Adrenal gland (tissue), 12 donors: ENCODE measurements around the gene DNAJC5. TPM values are rescaled to one million over a fixed set of nuclear protein-coding genes. Genes with fewer than 3 reads are reported as not detected.

Source experiments
- DNase-seq, 7 donors: peaks; one replicate each; pipeline ENCODE4 v3.0.0-alpha.2; 2019 to 2020
- H3K27ac ChIP-seq, 5 donors: fragments of 200-600 bp; sonication (generic) in 4 of 5; 1 replicate in 3 of 5; 2 replicates in 2 of 5; pipeline versions ENCODE4 v1.5.1 to v1.8.0; 2016 to 2020; ENCODE audit warnings: mild to moderate bottlenecking in 1 of 5
- H3K27me3 ChIP-seq: fragments of 200-600 bp; 2 replicates; pipeline ENCODE4 v1.8.0; 2021
- H3K36me3 ChIP-seq, 2 donors: fragments of 200-600 bp; replicated peaks in 1 of 2; 1 replicate in 1 of 2; 2 replicates in 1 of 2; pipeline versions ENCODE4 v1.5.1 to v1.8.0; 2018 to 2022
- H3K4me1 ChIP-seq, 2 donors: fragments of 200-600 bp; replicated peaks in 1 of 2; 1 replicate in 1 of 2; 2 replicates in 1 of 2; pipeline versions ENCODE4 v1.5.1 to v1.8.0; 2018 to 2021
- H3K4me3 ChIP-seq, 4 donors: fragments of 200-600 bp; sonication (generic) in 3 of 4; one replicate each; pipeline ENCODE4 v1.5.1; 2016 to 2018
- H3K9me3 ChIP-seq, 3 donors: fragments of 200-600 bp; sonication (generic) in 1 of 3; replicated peaks in 1 of 3; 1 replicate in 2 of 3; 2 replicates in 1 of 3; pipeline versions ENCODE4 v1.5.1 to v1.8.0; 2016 to 2021
- CTCF ChIP-seq, 6 experiments: fragments of 450-650 bp in 4 of 6; fragments of 200-600 bp in 2 of 6; sonication (generic) in 1 of 6; IDR thresholded peaks; 1 replicate in 5 of 6; 2 replicates in 1 of 6; pipeline versions ENCODE4 v1.5.1 to v1.8.0; 2016 to 2021; ENCODE audit warnings: antibody characterized with exemption in 6 of 6, mild to moderate bottlenecking in 2 of 6, moderate library complexity in 1 of 6
- POLR2A ChIP-seq, 2 donors: fragments of 450-650 bp; IDR thresholded peaks; one replicate each; pipeline ENCODE4 v1.6.1; 2017; ENCODE audit warnings: antibody characterized with exemption in 2 of 2, mild to moderate bottlenecking in 2 of 2, moderate library complexity in 1 of 2
- WGBS, 4 donors: extraction: QIAGEN DNeasy Blood & Tissue Kit in 2 of 4; methylation state at CpG; one replicate each; pipeline versions ENCODE4 v1.1.5 to v1.1.7; 2013 to 2017; 5-methylcytosine and 5-hydroxymethylcytosine counted together
- intact Hi-C, 2 donors: fragments of 100-400 bp; cut with DNase I; formaldehyde crosslinking; loops; one replicate each; pipeline versions ENCODE4 v1.14.1 to v1.15.0; 2022 to 2023
- polyA plus RNA-seq, 3 donors: library from polyadenylated mRNA; stranded (reverse); fragments of 200-250 nt in 2 of 3; fragments of 350-450 nt in 1 of 3; fragmentation: Illumina TruSeq in 1 of 3; extraction: RNeasy Lipid Tissue Mini Kit (QIAGEN cat#74804) in 1 of 3; gene quantifications; one replicate each; pipeline ENCODE4 v1.2.3, GENCODE V29; 2013 to 2014
- total RNA-seq, 9 donors: library from RNA; depleted of rRNA in 4 of 9; stranded (reverse); fragments of >200 nt in 4 of 9; fragments of 120-200 nt in 1 of 9; fragmentation: NEBNext Ultra II Directional in 1 of 9; extraction: Animal tissue kit (Norgen Biotek cat#: 25700) in 1 of 9; gene quantifications; one replicate each; pipeline versions ENCODE4 v1.1.0 to v1.2.4, GENCODE V29; 2013 to 2023
- donor health status: healthy with polysubstance abuse.
- donor health status: Bipolar disorder and iron deficiency.
- donor health status: DM: yes; HTN: yes; CAD: no.
- donor health status: DM: no; HTN: no; CAD: no.
- donor health status: DM: no; HTN: no; CAD: no.
- donor health status: DM: yes; HTN: yes; CAD: no.

Gene DNAJC5
- total and polyA plus RNA-seq, 12 donors, result 26.5 to 78.0 (median 61.4) TPM

GRCh38 chr20:63854069-63854765, 40.7 kb upstream of the DNAJC5 start:
- Histone ChIP-seq H3K4me3 (no peak overlapping the region), H3K36me3 (no peaks in the 10 kb centered on the region), H3K27ac (peak overlapping the region in 4 of 5 donors; percentile 47 to 79 (median 64)), H3K4me1 (peaks cover 46 to 49% of the 10 kb centered on the region in 2 donors), H3K9me3 (no peaks in the 10 kb centered on the region), H3K27me3 (no peaks in the 10 kb centered on the region)
- DNase-seq, result peak in 1 of 7 donors; percentile 20
- WGBS, 4 donors, result 28 to 67% (median 50%) methylated on average over 4 to 17 of the region's 17 CpGs
- TF ChIP-seq CTCF (IDR thresholded peaks at IDR 0.05) (no peak), POLR2A (IDR thresholded peaks at IDR 0.05) (no peak)
- intact Hi-C loops, result loop anchor here in 1 of 2 donors (10.0 kb wide), 1 partner anchor 149 kb away; the partner anchor contains the start of genes ARFRP1 and ZGPAT

DNA sequence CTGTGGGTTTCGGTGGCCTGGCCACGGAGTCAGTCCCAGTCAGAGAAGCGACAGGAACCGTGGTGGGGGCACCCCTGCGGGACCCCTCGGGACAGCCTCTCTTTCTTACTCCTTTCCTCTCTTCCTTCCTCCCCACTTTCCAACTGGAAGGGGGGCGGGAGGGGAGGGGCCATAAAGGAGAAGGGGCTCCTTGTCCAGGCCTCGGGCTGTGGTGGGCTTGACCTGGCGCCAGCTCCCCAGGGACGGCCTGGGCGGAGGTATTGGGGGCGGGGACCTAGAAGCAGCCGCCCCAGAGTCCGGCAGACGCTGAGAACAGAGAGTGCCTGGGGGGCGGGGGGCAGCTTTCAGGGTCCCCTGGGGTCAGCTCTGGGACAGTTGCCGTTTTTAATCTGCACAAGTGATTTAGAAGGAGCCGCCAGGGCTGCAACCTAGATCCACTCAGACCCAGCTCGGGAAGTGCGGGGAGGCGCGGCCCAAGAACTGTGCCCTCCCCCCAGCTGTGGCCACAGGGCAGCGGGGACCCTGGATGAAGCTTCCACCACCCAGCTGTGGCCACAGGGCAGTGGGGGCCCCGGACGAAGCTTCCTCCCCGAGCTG, 40.1 kb upstream of the DNAJC5 start:
- TF ChIP-seq POLR2A (IDR thresholded peaks at IDR 0.05), result no peak
- TF ChIP-seq CTCF (IDR thresholded peaks at IDR 0.05), result no peak
- no peaks in the 10 kb centered on the region for H3K36me3 ChIP-seq
- DNase-seq, result peak in 2 of 7 donors; percentile 37 to 48
- H3K4me3 ChIP-seq, result peak overlapping the region in 1 of 4 donors; percentile 22
- intact Hi-C loops, result loop anchor here in 1 of 2 donors (10.0 kb wide), 1 partner anchor 150 kb away; the partner anchor contains the start of genes ARFRP1 and ZGPAT
- no peaks in the 10 kb centered on the region for H3K9me3 ChIP-seq
- WGBS, 4 donors, result 10 to 14% (median 12%) methylated on average over 12 to 26 of the region's 26 CpGs; no CpG with 5 or more reads in 1 of the 4 donors
- H3K27ac ChIP-seq, result peak overlapping the region in 4 of 5 donors; percentile 47 to 79 (median 64)
- peaks cover 50 to 51% of the 10 kb centered on the region in 2 donors for H3K4me1 ChIP-seq
- H3K27me3 ChIP-seq, result no peaks in the 10 kb centered on the region

DNA sequence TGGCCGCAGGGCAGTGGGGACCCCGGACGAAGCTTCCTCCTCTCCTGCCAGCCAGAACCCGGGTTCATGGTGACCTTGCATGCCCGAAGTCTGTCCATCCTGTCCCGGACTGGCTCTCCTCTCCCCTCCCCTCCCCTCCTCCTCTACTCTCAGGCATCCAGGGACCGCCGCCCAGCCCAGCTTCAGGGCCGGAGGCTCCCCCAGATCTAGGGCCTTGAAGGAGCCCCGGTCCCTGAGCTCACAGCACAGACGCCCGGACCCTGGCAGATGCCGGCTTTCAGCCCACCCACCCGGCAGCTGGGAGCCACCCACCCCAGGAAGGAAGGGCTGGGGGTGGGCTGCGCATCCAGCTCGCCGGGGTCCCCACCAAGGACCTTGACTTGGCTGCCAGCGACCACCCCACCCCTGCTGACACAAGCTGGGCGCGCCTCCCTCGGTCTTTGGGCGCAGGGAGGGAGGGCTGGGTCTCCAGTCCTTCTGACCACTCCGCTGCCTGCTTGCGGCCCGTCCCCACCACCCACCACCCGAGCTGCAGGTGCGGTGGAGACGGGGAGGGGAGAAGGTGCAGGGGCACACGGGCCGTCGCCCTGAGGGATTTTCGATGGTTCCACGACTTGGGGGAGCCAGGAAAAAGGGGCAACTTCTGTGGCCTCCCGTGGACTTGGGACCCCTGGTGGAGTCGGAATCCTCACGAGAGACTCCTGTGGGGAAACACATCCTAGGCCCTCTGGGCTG, 39.4 kb upstream of the DNAJC5 start:
- peak in 1 of 7 donors; percentile 30 for DNase-seq
- H3K4me1 ChIP-seq, result peaks cover 50 to 51% of the 10 kb centered on the region in 2 donors
- peak overlapping the region in 2 of 5 donors; percentile 73 to 79 for H3K27ac ChIP-seq
- 36 to 50% (median 37%) methylated on average over 13 to 36 of the region's 36 CpGs; no CpG with 5 or more reads in 1 of the 4 donors for WGBS, 4 donors
- peak overlapping the region in 1 of 4 donors; percentile 22 for H3K4me3 ChIP-seq
- no peaks in the 10 kb centered on the region for H3K27me3 ChIP-seq
- no peaks in the 10 kb centered on the region for H3K36me3 ChIP-seq
- no peaks in the 10 kb centered on the region for H3K9me3 ChIP-seq
- intact Hi-C loops, result loop anchor here in 1 of 2 donors (10.0 kb wide), 1 partner anchor 151 kb away; the partner anchor contains the start of genes ARFRP1 and ZGPAT
- no peak for TF ChIP-seq CTCF (IDR thresholded peaks at IDR 0.05)
- no peak for TF ChIP-seq POLR2A (IDR thresholded peaks at IDR 0.05)
